Measurements from ENCODE around the gene WDR70. TPM values are rescaled to one million over a fixed set of nuclear protein-coding genes. Genes with fewer than 3 reads are reported as not detected.
"Not testable (repeated sequence)": the region's sequence is repeated elsewhere in the genome, so short reads cannot be mapped to it uniquely, and the experiment has no call there.

Gene WDR70
- total RNA-seq, 1 donor from 2014 or later, result 29.0 TPM

- no peaks in the 10 kb centered on the region for H3K27me3 ChIP-seq (ENCODE audit: low read depth)
- peaks cover 5% of the 10 kb centered on the region for H3K9me3 ChIP-seq
- ATAC-seq (no peak), DNase-seq (no peak)
- intact Hi-C loops (cut with DNase I), result no loop called here
- H3K4me3 ChIP-seq, result no peak overlapping the region
- TF ChIP-seq CTCF (IDR thresholded peaks at IDR 0.05), result no peak
- no peak overlapping the region for H3K27ac ChIP-seq
- H3K36me3 ChIP-seq, result no peaks in the 10 kb centered on the region
- H3K4me1 ChIP-seq, result no peaks in the 10 kb centered on the region
These were observed 262.8 kb downstream of the WDR70 start for GRCh38 chr5:37641933-37642332.

- Histone ChIP-seq H3K27me3 (ENCODE audit: low read depth) (no peaks in the 10 kb centered on the region), H3K4me1 (no peaks in the 10 kb centered on the region), H3K27ac (no peak overlapping the region), H3K9me3 (peaks cover 5% of the 10 kb centered on the region), H3K4me3 (no peak overlapping the region), H3K36me3 (no peaks in the 10 kb centered on the region)
- ATAC-seq (no peak), DNase-seq (no peak)
- no peak for TF ChIP-seq CTCF (IDR thresholded peaks at IDR 0.05)
- intact Hi-C loops (cut with DNase I), result no loop called here
These were observed 266.6 kb downstream of the WDR70 start for GRCh38 chr5:37645707-37646106.

GRCh38 chr5:37654566-37654965 is 275.4 kb downstream of the WDR70 start:
- ATAC-seq; H3K4me1 ChIP-seq; intact Hi-C loops (cut with DNase I); H3K27ac ChIP-seq; H3K27me3 ChIP-seq (ENCODE audit: low read depth); DNase-seq; H3K9me3 ChIP-seq; H3K4me3 ChIP-seq; H3K36me3 ChIP-seq: not testable (repeated sequence)

GRCh38 chr5:37657046-37657445 is 277.9 kb downstream of the WDR70 start:
- TF ChIP-seq CTCF (IDR thresholded peaks at IDR 0.05), result no peak

GRCh38 chr5:37658440-37658839 is 279.3 kb downstream of the WDR70 start:
- intact Hi-C loops (cut with DNase I), result no loop called here
- TF ChIP-seq CTCF (IDR thresholded peaks at IDR 0.05), result no peak
- no peak for ATAC-seq
- Histone ChIP-seq H3K9me3 (no peaks in the 10 kb centered on the region), H3K27me3 (ENCODE audit: low read depth) (no peaks in the 10 kb centered on the region), H3K4me1 (peaks cover 10% of the 10 kb centered on the region), H3K36me3 (no peaks in the 10 kb centered on the region), H3K27ac (no peak overlapping the region), H3K4me3 (no peak overlapping the region)
- no peak for DNase-seq

More at GRCh38 chr5:37657046-37657445, 277.9 kb downstream of the WDR70 start:
- Histone ChIP-seq H3K27me3 (ENCODE audit: low read depth) (no peaks in the 10 kb centered on the region), H3K27ac (no peak overlapping the region), H3K4me1 (peaks cover 6% of the 10 kb centered on the region), H3K9me3 (no peaks in the 10 kb centered on the region), H3K4me3 (no peak overlapping the region), H3K36me3 (no peaks in the 10 kb centered on the region)
- no peak for ATAC-seq
- intact Hi-C loops (cut with DNase I), result no loop called here
- no peak for DNase-seq

- ATAC-seq (no peak), DNase-seq (no peak)
- Histone ChIP-seq H3K4me3 (no peak overlapping the region), H3K36me3 (no peaks in the 10 kb centered on the region), H3K27me3 (ENCODE audit: low read depth) (no peaks in the 10 kb centered on the region), H3K4me1 (peaks cover 14% of the 10 kb centered on the region), H3K9me3 (no peaks in the 10 kb centered on the region), H3K27ac (no peak overlapping the region)
- no peak for TF ChIP-seq CTCF (IDR thresholded peaks at IDR 0.05)
- intact Hi-C loops (cut with DNase I), result no loop called here
These were observed 281.2 kb downstream of the WDR70 start for GRCh38 chr5:37660319-37660718.

Measured in lower lobe of right lung (tissue), 2 donors.